Right lung (tissue), 5 donors: ENCODE results near the gene APBB2. TPM values are rescaled to one million over a fixed set of nuclear protein-coding genes. Genes with fewer than 3 reads are reported as not detected.

Experiments
- DNase-seq, 2 donors: peaks; one replicate each; pipeline ENCODE4 v3.0.0-alpha.2; 2013
- polyA plus RNA-seq, 5 donors: library from polyadenylated mRNA; unstranded; fragments of 120-200 nt; gene quantifications; one replicate each; pipeline versions ENCODE4 v1.2.1 to v1.2.3, GENCODE V29; 2013; ENCODE audit warnings: inconsistent platforms in 1 of 5, low replicate concordance in 1 of 5; ENCODE audit not compliant: insufficient read length in 5 of 5, insufficient read depth in 1 of 5

The APBB2 gene
- polyA plus RNA-seq, 5 donors: 30.5 to 60.4 (median 48.7) TPM

DNA sequence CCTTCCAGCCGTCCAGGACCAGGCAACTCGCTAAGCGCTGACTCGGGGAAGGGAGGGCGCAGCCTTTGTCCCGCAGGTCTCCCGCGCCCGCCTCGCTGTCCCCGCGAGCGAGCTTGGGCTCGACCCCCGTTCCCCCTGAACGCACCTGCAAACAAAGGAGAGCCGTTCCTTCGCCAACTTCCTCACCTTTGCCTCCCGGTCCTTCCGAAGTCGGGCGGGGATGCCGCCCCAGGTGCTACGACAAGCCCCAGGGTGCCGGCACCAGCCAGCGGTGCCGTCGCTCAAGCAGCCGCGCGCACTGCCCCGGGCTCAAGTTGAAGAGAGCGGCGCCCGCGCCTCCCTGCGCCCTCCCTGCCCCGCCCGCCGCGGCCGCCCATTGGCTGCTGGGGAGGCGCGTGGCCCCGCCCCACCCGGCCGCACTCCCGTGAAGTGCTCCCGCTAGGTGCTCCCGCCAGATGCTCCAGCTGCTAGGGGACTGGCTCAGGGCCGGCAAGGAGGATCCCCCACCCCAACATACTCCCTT lies 357.4 kb downstream of the APBB2 start:
- peak; percentile 59 to 67 for DNase-seq

DNA sequence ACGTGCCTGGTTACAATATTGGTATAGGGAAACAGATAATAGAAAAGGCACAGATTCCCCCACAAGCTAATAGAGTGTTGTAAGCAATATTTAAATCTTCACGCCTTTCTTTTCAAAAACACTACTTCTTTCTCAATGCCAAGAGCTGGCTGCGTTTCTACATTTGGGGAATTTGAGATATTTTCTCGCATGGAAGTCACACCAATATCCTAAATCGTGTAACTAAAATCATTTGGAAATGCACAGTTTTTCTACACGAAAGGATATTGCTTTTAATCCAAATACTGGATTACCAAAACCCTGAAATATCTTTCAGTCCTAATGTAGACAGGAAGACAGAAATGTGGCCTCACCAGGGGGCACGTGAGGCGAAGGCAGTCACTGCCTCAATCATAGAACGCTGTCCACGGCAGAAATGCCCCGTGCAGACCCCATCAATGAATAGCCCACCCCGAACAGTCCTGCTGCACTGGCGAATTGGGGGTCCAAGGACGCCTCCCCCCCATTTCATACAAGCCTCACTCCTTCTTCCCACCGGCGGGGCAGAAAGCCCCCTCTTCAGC lies 358.0 kb downstream of the APBB2 start:
- DNase-seq: no peak

DNA sequence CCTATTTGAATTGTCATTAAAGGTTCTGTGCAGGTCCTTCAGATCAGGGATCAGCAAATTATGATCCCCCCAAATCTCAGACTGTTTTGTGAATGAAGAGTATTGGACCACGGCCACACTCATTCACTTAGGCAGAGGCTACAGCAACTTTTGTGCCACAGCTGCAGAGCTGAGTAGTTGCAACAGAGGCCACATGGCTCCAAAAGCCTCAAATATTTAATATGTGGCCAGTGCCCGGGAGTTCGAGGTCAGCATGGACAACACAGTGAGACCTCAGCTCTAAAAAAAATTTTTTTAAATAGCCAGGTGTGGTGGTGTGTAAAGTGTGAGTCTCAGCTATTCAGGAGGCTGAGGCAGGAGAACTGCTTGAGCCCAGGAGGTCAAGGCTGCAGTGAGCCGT lies 363.8 kb downstream of the APBB2 start:
- no peak for DNase-seq

DNA sequence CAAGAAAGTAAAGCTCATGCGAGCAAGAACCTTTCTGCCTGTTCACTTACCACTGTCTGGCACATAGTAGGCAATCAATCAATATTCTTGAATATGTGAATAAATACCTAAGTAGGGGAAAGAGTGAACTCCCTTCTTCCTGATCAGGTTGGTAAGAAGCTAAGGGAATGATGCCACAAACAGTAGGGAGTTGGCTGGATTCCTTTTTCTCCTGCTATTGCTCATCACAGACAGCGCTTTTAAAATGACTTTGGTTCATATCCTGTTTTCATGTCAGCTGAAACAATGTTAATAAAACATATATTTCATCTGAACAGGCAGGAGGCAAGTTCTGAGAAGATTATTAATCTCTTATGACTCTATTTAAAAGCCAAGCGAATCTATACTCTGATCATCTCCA lies 365.4 kb downstream of the APBB2 start:
- DNase-seq: no peak

DNA sequence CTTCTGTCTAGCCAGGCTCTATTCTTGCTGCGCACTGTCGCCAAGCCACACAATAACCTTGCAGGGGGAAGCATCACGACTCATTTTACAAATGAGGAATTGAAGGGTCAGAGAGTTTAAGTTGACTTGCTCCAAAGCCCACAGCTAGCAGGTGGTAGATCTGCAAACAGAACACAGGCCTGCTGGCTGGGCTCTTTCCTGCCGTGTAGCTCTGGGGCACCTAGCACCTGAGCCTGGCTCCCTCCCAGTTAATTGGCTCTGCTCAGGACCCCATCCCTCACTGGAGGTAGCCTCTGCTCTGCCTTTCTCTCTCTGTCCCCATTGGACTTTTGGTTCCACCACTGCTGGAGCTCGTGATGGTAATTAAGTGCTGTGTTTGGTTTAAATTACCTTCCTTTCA lies 366.1 kb downstream of the APBB2 start:
- no peak for DNase-seq

DNA sequence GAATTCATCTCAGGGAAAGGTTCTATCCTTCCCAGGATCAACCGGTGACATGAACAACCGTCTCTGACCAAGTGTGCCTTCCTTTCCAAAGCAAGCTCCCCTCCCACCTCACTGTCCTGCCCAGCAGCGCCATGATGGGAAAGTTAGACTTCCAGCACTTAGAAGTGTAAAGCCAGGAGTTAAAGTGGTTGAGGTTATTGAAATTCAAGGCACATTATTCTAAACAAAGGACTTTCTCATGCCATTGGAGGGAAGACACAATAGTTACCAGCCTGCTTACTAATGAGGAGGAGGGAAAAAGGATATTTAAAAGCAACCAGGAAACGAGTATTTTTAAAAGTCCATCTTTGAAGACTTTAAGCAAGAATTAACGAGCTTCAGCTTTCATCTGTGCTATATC lies 367.8 kb downstream of the APBB2 start:
- no peak for DNase-seq

DNA sequence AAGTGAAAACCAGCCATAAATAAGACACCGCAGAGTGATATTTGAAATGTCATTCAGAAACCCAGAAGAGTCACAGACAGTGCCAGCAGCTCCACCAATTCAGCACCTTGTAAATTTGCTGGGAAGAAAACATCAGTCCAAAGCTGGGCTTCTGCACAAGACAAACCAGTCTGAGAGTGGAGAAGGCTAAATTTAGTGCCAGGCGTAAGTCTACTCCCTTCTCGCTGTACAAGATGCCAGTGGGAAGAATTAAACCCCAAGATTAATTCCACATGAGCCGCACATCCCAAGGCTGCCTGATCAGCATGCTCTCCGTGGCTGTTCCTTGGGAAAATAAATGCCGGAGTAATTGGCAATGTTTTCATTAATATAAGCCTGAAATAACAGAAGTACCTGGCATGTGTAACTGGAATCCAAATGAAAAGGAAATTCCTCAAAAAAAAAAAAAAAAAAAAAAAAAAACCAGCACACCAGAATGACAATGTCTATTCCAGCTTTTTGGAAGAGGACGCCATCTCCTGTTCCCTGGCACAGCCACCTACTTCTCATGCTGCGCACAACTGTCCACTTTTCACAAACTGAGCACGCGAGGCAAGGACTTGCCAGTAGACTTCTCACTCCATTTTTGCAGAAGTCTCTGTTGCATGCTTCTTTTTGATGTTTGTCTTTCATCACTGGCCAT lies 369.0 kb downstream of the APBB2 start:
- no peak for DNase-seq

DNA sequence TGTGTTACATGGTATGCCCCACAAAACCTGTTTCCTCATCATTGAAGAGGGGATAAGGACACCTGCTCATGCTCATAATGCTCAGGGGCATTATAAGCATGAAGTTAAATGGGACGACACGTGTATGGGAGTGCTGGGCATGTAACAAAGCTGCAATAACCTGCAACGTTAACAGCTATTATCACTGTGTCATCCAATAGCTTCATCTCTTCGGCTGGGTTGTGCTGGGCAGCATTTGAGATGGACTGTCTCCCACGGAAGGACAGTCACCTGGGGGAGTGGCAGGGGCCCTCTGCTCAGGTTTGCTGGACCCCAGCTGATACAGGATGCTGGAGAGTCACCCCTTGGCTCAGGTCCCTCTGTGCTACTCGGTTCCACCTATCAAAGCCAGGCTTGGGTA lies 370.1 kb downstream of the APBB2 start:
- no peak for DNase-seq

DNA sequence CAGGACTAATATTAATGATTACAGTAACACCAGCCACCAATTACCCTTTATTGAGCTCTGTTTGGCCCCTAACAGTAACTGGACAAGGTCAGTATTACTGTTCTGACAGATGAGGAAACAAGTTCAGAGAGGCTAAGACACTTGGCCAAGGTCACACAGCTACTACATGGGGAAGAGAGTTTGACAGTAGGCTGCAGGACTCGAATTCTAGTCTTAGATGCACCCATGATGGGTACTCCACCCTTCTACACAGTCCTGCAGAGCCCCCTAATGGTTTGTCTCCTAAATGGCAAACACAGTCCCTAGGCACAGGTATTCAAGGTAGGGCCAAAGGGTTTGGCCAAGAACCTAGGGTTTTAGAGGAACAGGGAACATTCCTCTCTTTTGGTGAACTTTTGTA lies 370.6 kb downstream of the APBB2 start:
- no peak for DNase-seq

DNA sequence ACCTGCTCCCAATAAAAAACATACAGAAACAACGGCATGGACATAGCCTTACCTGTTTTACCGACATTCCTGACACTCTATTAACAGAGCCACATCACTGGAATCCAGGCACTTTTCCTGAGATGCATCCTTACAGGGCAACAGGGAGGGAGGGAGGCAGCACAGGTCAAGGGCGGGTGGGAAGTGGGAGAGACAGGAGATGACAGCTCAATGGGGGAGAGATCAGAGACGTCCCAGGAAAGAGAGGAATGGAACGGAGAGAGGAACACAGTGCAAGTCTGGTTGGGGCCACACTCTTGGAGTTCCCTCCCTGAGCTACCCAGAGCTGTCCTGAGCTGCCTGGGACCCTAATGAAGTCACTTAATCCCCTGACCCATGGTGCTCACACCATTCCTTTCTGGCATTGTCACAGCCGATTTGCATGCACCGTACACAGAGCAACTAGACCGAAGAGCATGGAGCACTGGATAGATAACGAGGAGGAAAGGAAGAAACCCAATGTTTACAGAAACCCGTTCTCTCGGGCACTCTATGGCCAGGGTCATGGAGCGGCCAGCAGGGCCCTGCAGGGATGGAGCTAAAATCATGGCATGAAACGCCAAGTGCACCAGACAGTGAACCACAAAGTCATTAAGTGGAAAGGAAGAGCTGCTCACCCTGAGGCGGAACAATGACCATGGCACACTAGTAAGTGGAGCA lies 371.5 kb downstream of the APBB2 start:
- DNase-seq: no peak

DNA sequence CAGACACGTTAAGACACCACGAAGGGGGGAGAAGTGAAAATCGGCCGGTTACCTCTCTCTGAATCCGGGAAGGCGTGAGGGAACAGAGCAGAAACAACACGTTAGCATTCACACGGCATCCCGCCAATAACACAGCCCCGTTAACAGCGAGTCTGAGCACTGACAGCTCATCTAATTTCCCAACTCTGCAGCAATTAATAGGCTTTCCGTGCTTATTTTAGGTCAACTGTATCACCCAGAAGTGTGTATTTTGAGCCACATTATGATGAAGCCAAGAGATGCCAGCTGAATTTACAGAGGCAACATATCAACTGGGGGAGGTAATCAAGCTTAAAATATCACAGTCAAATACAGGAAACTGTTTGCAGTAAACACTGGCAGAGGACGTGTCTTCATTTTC lies 372.0 kb downstream of the APBB2 start:
- DNase-seq: no peak

DNA sequence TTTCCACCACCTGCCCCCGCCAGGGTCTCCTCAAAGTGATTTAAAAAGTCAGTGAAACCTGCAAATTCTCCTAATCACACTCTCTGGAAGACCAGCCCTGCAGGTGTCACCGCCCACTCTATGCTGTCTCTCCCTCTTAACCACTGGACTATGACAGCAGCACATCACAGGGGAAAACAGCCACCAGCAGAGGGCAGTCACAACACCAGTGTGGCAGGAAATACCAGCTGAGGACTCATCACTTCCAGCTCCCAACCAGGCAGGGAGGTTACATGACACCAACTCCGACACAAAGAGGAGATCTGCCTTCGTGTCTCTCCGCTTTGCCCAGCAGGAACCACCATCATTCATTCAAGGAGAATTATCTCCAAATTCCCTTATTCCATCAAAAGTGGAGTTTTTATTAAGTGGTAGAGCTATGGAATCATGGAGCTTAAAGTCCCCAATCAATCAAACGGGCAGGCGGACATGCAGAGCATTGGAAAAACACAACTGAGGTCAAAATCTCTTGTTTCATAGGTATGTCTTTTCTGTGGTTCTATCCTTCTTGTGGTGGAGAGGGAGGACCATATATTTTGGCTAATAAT lies 373.3 kb downstream of the APBB2 start:
- no peak for DNase-seq

DNA sequence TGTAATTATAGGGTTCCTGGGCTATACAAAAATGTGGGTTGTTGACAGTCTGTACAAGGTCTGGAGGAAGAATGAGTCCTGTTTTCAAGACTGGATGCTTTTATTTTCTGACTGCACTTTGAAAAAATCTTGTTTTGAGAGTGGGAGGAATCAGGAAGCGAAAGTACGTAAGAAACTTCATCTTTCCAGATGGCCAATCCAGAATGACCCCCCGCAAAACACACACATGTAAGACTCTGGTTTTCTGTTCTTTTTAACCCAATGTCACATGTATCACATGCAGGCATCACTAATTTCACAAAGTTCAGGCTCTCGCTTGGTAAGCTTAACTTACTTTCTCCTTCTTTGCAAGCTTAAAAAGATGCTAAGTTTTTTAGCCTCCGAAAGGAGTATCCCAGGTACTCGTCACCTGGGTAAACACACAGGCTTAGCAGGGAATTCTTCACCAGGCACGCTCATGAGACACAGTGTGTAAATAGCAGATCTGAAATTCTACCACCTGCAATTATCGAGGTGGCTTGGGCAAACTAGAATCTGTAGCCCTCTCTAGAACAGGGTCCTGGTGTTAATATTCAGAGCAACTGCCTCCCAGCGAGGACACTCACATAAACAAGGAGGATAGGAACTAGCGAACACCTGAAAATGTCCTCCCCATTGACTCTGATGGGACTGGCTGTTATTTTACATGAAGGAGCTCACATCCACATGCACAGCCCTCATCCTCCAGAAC lies 373.9 kb downstream of the APBB2 start:
- DNase-seq: no peak

DNA sequence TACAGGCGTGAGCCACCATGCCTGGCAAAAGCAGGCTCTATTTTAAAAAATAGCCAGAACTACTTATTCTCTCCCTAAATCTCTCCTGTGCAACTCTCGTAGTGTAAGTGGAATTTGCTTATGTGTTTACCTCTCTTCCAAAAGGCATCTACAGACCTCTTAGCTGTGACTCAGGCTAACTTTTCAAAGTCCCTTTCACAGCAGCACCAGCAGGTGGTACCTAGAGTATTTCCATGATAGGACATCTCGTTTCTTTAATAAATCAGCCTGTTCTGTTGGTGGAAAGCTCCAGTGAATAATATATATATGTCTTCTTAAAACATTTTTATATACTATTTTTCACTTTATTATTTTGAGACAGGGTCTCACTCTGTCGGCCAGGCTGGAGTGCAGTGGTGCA lies 375.6 kb downstream of the APBB2 start:
- no peak for DNase-seq

DNA sequence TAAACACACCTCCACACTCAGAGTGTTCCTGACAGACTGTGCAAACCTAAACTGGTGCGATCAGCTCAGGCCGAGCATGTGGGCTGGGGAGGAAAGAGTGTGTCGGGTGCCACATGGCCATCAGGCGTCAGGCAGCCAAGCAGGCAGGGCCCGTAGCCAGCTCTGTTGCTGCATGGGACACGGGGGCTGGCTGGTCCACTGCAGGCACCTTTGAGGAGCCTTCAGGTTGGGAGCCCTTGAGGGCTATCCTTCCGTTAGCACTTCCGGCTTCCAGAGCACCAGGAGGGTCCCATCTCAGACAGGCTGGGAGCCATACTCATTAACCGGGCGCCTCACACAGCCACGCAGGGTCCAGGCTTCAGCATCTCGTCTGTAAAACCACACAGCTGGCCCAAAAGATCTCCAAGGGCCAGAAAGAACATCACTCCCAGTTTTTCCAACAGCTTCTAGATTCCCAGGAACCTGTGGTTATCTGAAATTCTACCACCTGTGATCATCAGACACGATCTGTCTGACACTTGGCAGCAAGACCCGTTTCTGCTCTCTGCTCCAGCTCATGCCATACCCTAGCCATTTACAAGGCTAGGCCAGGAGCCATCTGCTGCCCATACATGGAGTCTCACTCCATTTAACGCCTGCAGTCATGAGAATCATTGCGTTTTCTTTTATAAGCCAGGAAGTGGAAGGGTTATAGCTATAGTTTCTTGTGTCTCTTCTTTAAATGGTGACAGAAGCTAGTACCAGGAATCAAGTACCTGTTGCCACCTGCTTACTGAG lies 377.1 kb downstream of the APBB2 start:
- DNase-seq: no peak

DNA sequence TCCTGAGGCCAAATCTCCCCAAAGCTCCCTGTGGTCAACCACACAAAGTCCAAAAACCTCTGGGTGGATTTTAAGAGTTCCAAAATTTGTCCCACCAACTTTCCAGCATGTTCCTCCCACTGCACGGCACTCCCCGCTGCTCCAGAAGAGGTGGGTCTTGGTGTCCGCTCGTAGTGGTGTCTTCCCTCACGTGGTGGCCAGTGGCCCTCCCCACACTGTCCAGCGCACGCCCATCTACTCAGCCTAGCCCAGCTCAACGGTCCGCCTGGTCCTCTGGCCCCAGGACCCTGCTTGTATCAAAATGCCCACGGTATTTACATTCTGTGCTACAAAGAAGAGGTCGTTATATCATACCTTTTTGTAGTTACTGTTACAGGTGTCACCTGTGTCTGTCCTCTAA lies 381.1 kb downstream of the APBB2 start:
- no peak for DNase-seq

DNA sequence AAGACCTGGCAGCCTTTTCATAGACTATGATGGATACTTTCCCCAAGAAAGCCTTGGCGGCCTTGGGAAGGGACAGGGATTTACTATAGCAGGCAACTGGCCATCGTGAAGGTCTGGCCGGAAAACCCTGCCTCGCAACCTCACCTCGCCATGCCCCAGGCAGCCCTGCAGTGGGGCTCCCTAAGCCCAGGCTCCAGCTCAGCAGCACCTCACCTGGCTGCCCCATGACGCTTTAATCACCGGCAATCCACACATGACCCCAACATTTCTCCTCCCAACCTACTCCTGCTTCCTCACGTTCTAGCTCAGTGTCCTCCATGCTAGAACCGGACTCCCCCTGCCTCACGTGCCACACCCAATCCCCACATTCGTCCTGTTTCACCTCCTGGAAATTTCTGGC lies 382.2 kb downstream of the APBB2 start:
- DNase-seq: no peak

DNA sequence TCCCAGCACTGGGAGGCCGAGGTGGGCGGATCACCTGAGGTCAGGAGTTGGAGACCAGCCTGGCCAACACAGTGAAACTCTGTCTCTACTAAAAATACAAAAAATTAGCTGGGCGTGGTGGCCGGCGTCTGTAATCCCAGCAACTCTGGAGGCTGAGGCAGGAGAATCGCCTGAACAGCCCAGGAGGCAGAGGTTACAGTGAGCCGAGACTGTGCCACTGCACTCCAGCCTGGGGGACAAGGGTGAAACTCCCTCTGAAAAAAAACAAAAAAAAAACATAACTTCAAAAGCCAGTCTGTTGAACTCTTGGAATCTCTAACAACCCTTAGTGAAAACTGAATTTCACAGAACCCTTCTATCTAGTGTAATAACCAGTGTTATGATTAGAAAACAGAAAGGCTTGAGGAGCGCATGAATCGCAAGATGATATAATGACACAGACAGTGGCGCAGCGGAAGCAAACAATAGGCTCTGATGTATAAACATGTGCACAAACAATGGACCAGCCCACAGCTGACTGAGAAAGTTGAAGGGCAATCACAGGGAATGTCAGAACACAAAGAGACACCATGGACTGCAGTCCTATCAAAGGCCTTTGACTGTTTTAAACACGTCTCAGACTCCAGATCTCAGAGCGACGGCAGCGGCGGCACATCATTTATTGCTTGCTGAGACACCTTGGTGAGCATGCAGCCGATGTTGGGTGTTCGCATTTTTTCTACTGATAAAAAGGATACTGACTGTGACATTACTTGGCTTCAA lies 383.0 kb downstream of the APBB2 start:
- no peak for DNase-seq

DNA sequence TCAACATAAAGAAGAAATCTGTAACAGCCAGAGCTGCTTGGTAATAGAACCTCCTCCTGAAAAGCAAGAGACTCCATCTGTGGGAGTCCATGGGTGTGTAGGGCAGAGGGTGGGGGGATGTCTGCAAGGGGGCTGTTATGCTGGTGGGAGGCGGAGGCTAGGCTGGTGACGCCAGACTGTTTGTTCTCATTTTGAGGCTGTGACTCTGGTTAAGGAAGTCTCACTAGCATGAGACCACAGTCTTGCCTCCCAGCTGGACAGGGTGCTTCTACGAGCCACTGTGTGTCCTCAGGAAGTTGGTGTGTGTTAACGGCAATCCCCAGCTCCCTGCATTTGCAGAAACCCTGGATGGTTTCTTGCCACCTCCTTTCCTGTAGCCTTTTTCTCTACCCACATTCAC lies 384.8 kb downstream of the APBB2 start:
- no peak for DNase-seq

DNA sequence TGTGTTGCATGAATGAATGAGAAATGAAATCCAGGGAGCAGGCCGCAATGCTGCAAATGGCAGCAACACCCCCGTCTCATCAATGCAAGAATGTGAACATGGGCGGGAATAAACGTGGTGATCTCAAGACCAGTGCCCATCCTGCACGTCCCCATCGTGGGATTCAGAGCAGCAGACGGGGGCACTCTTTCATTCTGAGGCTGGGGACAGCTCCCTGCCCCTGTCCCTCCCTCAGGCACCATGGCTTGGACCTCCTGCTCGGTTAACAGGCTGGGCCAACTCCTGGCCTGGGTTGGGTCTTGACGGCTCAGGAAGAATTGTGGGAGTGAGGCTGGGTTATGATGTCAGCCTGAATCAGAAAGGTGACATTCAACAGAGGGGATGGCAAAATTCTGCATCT lies 385.7 kb downstream of the APBB2 start:
- no peak for DNase-seq

DNA sequence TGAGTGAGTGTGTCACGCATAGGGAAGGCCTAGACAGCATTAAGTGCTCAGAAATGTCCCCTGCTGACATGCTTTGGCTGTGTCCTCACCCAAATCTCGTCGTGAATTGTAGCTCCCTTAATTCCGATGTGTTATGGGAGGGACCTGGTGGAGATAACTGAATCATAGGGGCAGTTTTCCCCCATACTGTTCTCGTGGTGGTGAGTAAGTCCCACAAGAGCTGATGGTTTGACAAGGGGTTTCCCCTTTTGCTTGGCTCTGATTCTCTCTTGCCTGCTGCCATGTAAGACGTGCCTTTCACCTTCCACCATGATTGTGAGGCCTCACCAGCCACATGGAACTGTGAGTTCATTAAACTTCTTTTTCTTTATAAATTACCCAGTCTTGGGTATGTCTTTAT lies 386.6 kb downstream of the APBB2 start:
- DNase-seq: no peak
